PFSK-1 (cell line): ENCODE measurements around the gene ZBTB16.

Experiments
- FOXP2 ChIP-seq: optimal IDR thresholded peaks from 2 replicates; pipeline ENCODE3; 2011; ENCODE audit warnings: borderline replicate concordance, control low read depth, inconsistent platforms; ENCODE audit not compliant: insufficient read depth; ENCODE audit errors: extremely low read length, extremely low read depth
- POLR2AphosphoS5 ChIP-seq: IDR thresholded peaks from 2 replicates; pipeline ENCODE4 v1.6.1; 2012; ENCODE audit warnings: low read depth, mild to moderate bottlenecking, control low read depth, low read length, moderate library complexity
- SIN3A ChIP-seq: IDR thresholded peaks from 2 replicates; pipeline ENCODE4 v1.6.1; 2012; ENCODE audit warnings: mild to moderate bottlenecking, low read length, moderate library complexity, borderline replicate concordance; ENCODE audit not compliant: insufficient read depth
- TAF1 ChIP-seq: IDR thresholded peaks from 2 replicates; pipeline ENCODE4 v1.6.1; 2012; ENCODE audit warnings: low read length, control low read depth, borderline replicate concordance; ENCODE audit not compliant: insufficient read depth
- TF ChIP-seq, protein P1 (sequence below), 2 experiments: IDR thresholded peaks; 2 replicates each; pipeline versions ENCODE4 v1.6.1 to v1.8.0; 2011 to 2012; ENCODE audit warnings: low read depth in 2 of 2, low read length in 2 of 2, control low read depth in 1 of 2, inconsistent platforms in 1 of 2, mild to moderate bottlenecking in 1 of 2, moderate library complexity in 1 of 2; ENCODE audit not compliant: insufficient read depth in 1 of 2

Gene ZBTB16

DNA sequence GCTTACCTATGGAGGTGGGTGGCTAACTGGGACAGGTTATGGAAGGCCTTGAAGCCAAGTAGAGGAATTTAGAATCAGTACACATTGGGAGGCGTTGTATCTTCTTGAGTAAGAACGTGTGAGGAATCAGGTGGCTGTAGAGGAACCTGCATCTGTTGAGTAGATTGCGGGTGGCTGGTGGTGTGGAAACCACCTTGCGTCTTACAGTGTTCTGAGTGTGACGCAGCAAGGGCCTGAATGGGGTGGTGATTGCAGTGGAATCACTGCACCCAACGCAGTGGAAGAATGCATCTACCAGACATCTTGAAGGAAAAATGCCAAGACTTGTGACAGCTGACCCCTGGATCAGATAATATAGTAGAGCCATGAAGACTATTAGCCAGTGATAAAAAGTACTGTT is 125.9 kb downstream of the ZBTB16 start:
- TF ChIP-seq FOXP2, result no peak

DNA sequence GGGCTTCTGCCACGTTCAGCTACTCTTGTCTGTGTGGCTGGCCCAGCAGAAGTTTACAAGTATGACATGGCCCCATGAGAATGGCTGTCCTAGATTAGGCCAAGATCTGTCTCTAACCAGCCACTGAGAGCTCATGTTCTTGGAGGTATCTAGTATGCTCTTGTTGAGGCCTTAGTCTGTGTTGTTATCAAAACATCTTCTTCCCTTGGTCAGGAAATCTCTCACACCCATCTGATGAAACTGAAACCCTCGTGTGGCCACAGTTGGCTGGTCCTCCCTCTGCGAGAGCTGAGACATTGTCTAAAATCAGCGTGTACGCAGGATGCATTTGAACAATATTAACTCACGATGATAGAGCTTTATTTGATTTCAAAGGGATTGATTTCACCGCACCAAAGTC is 127.7 kb downstream of the ZBTB16 start:
- no peak for TF ChIP-seq POLR2AphosphoS5
- TF ChIP-seq, protein P1, sequence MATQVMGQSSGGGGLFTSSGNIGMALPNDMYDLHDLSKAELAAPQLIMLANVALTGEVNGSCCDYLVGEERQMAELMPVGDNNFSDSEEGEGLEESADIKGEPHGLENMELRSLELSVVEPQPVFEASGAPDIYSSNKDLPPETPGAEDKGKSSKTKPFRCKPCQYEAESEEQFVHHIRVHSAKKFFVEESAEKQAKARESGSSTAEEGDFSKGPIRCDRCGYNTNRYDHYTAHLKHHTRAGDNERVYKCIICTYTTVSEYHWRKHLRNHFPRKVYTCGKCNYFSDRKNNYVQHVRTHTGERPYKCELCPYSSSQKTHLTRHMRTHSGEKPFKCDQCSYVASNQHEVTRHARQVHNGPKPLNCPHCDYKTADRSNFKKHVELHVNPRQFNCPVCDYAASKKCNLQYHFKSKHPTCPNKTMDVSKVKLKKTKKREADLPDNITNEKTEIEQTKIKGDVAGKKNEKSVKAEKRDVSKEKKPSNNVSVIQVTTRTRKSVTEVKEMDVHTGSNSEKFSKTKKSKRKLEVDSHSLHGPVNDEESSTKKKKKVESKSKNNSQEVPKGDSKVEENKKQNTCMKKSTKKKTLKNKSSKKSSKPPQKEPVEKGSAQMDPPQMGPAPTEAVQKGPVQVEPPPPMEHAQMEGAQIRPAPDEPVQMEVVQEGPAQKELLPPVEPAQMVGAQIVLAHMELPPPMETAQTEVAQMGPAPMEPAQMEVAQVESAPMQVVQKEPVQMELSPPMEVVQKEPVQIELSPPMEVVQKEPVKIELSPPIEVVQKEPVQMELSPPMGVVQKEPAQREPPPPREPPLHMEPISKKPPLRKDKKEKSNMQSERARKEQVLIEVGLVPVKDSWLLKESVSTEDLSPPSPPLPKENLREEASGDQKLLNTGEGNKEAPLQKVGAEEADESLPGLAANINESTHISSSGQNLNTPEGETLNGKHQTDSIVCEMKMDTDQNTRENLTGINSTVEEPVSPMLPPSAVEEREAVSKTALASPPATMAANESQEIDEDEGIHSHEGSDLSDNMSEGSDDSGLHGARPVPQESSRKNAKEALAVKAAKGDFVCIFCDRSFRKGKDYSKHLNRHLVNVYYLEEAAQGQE (IDR thresholded peaks at IDR 0.05; ENCODE audit: insufficient read depth in 1 of 2, low read depth in 2 of 2, low read length in 2 of 2), result no peak
- no peak for TF ChIP-seq FOXP2
- TF ChIP-seq TAF1, result no peak
- no peak for TF ChIP-seq SIN3A

DNA sequence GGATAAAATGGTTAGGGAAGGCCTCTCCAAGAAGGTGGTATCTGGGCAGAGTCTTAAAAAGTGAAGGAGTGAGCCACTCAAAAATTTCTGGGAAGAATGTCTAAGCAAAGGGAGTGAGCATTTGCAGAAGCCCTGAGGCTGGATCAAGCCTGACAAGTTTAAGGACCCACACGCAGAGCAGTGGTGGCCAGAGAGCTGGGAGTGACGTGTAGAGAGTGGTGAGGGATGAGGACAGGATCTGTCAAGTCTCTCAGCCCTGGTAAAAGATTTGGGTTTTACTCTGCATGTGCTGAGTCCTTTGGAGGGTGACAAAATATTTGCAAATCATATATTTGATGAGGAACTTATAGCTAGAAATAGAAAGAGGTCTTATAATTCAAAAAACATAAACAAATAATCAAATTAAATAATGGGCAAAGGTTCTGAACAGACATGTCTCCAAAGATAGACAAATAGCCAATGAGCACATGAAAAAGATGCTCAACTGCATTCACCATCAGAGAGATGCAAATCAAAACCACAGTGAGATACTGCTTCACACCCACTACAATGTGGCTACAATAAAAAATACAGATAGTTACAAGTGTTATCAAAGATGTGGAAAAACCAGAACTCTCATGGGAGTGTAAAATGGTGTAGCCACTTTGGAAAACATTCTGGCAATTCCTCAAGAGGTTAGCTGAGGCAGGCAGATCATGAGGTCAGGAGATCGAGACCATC is 129.5 kb downstream of the ZBTB16 start:
- TF ChIP-seq FOXP2, result no peak
- no peak for TF ChIP-seq POLR2AphosphoS5
- no peak for TF ChIP-seq SIN3A
- TF ChIP-seq, protein P1 (IDR thresholded peaks at IDR 0.05; ENCODE audit: insufficient read depth in 1 of 2, low read depth in 2 of 2, low read length in 2 of 2), result no peak
- no peak for TF ChIP-seq TAF1

DNA sequence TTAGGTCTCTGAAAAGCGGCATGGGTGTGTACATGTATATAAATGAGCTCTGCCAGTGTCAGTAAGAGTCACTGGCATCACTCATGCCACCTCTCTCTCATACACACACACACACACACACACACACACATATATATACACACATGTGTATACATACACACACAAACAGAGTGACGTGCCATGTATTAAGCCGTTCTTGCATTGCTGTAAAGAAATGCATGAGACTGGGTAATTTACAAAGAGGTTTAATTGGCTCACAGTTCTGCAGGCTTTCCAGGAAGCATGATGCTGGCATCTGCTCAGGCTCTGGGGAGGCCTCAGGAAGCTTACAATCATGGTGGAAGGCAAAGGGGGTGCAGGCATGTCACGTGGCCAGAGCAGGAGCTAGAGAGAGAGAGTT is 131.1 kb downstream of the ZBTB16 start:
- TF ChIP-seq, protein P1 (IDR thresholded peaks at IDR 0.05; ENCODE audit: insufficient read depth in 1 of 2, low read depth in 2 of 2, low read length in 2 of 2), result no peak
- no peak for TF ChIP-seq POLR2AphosphoS5
- no peak for TF ChIP-seq TAF1
- no peak for TF ChIP-seq SIN3A
- TF ChIP-seq FOXP2, result no peak

DNA sequence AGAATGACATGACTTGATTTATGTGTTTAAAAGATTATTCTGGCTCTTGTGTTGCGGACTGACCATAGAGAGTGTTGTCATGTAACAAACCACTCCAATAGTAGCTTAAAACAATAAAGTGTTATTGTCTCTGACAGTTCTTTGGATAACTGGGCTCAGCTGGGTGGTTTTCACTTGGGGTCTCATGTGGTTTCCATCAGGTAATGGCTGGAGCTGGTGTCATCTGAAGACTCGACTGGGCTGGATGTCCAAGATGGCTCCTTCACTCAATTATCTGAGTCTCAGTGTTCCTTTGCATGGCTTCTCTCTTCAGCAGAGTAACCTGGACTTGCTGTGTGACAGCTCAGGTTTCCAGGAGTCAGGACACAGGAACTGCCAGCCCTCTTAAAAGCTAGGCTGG is 132.4 kb downstream of the ZBTB16 start:
- TF ChIP-seq POLR2AphosphoS5 (no peak), FOXP2 (no peak), SIN3A (no peak), TAF1 (no peak)
- TF ChIP-seq, protein P1 (IDR thresholded peaks at IDR 0.05; ENCODE audit: insufficient read depth in 1 of 2, low read depth in 2 of 2, low read length in 2 of 2), result no peak
